ENCODE results near the gene ALG11. TPM values are rescaled to one million over a fixed set of nuclear protein-coding genes. Genes with fewer than 3 reads are reported as not detected.
"Not testable (repeated sequence)": the region's sequence is repeated elsewhere in the genome, so short reads cannot be mapped to it uniquely, and the experiment has no call there.

The ALG11 gene
- total RNA-seq, 1 donor from 2014 or later: 49.2 TPM

- peaks cover 19% of the 10 kb centered on the region for H3K4me1 Mint-ChIP-seq (ENCODE audit: low read depth)
- peaks cover 61% of the 10 kb centered on the region for H3K36me3 Mint-ChIP-seq (ENCODE audit: low read depth)
- H3K4me3 Mint-ChIP-seq (ENCODE audit: unreplicated experiment): no peak within 1 kb of the TSS
- TF ChIP-seq, protein P1, sequence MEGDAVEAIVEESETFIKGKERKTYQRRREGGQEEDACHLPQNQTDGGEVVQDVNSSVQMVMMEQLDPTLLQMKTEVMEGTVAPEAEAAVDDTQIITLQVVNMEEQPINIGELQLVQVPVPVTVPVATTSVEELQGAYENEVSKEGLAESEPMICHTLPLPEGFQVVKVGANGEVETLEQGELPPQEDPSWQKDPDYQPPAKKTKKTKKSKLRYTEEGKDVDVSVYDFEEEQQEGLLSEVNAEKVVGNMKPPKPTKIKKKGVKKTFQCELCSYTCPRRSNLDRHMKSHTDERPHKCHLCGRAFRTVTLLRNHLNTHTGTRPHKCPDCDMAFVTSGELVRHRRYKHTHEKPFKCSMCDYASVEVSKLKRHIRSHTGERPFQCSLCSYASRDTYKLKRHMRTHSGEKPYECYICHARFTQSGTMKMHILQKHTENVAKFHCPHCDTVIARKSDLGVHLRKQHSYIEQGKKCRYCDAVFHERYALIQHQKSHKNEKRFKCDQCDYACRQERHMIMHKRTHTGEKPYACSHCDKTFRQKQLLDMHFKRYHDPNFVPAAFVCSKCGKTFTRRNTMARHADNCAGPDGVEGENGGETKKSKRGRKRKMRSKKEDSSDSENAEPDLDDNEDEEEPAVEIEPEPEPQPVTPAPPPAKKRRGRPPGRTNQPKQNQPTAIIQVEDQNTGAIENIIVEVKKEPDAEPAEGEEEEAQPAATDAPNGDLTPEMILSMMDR (IDR thresholded peaks at IDR 0.05): no peak
- peaks cover 12% of the 10 kb centered on the region for H3K9me3 Mint-ChIP-seq (ENCODE audit: low read depth)
- H3K27ac Mint-ChIP-seq (ENCODE audit: unreplicated experiment): no peak within 1 kb of the TSS
- H3K27me3 Mint-ChIP-seq (ENCODE audit: low read depth): no peaks in the 10 kb centered on the region
- DNase-seq (ENCODE audit: low spot score): no peak
Measured at GRCh38 chr13:52024481-52024880, 12.3 kb downstream of the ALG11 start, which contains the start of gene UTP14C. UTP14C (plus strand) TSS chr13:52024691; CDS start chr13:52028805, 4,114 bp downstream.

DNA sequence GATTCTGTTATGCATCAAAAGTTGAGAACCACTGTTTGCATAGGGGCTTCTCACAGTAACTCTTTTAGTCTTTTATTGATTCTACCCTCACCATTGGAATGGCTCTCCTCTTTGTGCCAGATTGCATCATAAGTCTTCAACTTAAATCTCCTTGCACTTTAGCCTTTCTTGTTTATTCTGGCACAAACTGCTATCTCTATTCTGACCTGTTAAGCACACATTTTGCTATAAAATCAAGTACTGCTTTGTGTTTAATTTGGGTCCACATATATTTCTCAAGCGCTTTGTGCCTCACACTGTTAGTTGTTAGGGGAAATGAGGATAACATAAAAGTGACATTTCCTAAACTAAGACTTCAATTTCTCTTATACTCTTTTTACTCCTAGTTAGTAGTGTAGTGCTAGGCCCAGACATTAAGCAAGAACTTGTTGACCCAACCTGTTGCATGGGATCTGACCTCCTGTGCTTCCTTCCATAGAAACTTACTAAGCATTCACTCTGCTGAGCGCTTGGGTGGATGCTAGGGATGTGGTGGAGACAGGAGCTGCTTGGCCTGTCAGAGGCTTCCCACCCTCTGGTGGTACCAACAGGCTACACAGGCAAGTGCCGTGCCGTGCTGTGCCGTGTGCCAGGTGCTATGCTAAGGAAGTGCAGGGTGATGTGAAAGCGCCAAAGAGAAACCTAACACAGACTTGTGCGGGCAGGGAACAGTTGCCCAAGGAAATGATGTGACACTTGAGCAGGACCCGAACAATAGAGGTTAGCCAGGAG is 13.5 kb downstream of the ALG11 start:
- TF ChIP-seq, protein P1 (IDR thresholded peaks at IDR 0.05): no peak
- Mint-ChIP-seq H3K36me3 (ENCODE audit: low read depth) (peaks cover 56% of the 10 kb centered on the region), H3K27ac (ENCODE audit: unreplicated experiment) (no peak overlapping the region), H3K27me3 (ENCODE audit: low read depth) (no peaks in the 10 kb centered on the region), H3K4me1 (ENCODE audit: low read depth) (peaks cover 19% of the 10 kb centered on the region), H3K9me3 (ENCODE audit: low read depth) (peaks cover 14% of the 10 kb centered on the region), H3K4me3 (ENCODE audit: unreplicated experiment) (no peak overlapping the region)
- peak; percentile 82 for DNase-seq (ENCODE audit: low spot score)

- Mint-ChIP-seq H3K4me3 (ENCODE audit: unreplicated experiment) (no peak overlapping the region), H3K27me3 (ENCODE audit: low read depth) (no peaks in the 10 kb centered on the region), H3K4me1 (ENCODE audit: low read depth) (peaks cover 19% of the 10 kb centered on the region), H3K36me3 (ENCODE audit: low read depth) (peaks cover 52% of the 10 kb centered on the region), H3K27ac (ENCODE audit: unreplicated experiment) (no peak overlapping the region), H3K9me3 (ENCODE audit: low read depth) (peaks cover 14% of the 10 kb centered on the region)
- DNase-seq (ENCODE audit: low spot score): no peak
- TF ChIP-seq, protein P1 (IDR thresholded peaks at IDR 0.05): no peak
Measured at GRCh38 chr13:52026246-52026626, 14.0 kb downstream of the ALG11 start.

DNA sequence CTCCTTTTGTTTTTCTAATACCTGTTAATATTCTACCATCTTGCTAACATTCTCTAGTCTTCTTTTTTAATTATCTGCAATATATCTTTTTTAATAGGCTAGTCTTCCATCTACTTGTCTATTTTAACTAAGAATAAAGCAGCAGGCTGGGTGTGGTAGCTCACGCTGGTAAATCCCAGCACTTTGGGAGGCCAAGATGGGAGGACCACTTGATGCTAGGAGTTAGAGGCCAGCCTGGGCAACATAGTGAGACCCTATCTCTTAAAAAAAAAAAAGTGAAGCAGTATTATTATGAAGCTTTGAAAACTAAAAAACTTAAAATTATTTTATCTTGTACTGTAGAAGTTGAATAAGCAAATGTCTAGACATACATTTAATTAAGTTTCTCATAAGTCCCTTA is 15.6 kb downstream of the ALG11 start:
- Mint-ChIP-seq H3K4me1 (ENCODE audit: low read depth) (peaks cover 19% of the 10 kb centered on the region), H3K9me3 (ENCODE audit: low read depth) (peaks cover 14% of the 10 kb centered on the region), H3K27ac (ENCODE audit: unreplicated experiment) (no peak overlapping the region), H3K27me3 (ENCODE audit: low read depth) (no peaks in the 10 kb centered on the region), H3K4me3 (ENCODE audit: unreplicated experiment) (no peak overlapping the region), H3K36me3 (ENCODE audit: low read depth) (peaks cover 49% of the 10 kb centered on the region)
- TF ChIP-seq, protein P1 (IDR thresholded peaks at IDR 0.05): no peak
- no peak for DNase-seq (ENCODE audit: low spot score)

DNA sequence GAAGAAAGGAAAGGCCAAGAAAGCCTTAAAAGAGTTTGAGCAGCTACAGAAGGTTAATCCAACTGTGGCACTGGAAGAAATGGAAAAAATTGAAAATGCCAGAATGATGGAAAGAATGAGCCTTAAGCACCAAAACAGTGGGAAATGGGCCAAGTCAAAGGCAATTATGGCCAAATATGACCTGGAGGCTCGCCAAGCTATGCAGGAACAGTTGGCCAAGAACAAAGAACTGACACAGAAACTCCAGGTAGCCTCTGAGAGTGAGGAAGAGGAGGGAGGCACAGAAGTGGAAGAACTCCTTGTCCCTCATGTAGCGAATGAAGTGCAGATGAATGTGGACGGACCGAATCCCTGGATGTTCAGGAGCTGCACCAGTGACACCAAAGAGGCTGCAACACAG is 17.4 kb downstream of the ALG11 start:
- no peak for DNase-seq (ENCODE audit: low spot score)
- Mint-ChIP-seq H3K27me3 (ENCODE audit: low read depth) (no peaks in the 10 kb centered on the region), H3K4me1 (ENCODE audit: low read depth) (peaks cover 19% of the 10 kb centered on the region), H3K4me3 (ENCODE audit: unreplicated experiment) (no peak overlapping the region), H3K9me3 (ENCODE audit: low read depth) (peaks cover 14% of the 10 kb centered on the region), H3K27ac (ENCODE audit: unreplicated experiment) (no peak overlapping the region), H3K36me3 (ENCODE audit: low read depth) (peaks cover 43% of the 10 kb centered on the region)
- TF ChIP-seq, protein P1 (IDR thresholded peaks at IDR 0.05): no peak

GRCh38 chr13:52030401-52030800 is 18.2 kb downstream of the ALG11 start:
- not testable (repeated sequence) for H3K27me3 Mint-ChIP-seq (ENCODE audit: low read depth); DNase-seq (ENCODE audit: low spot score); H3K4me3 Mint-ChIP-seq (ENCODE audit: unreplicated experiment); H3K27ac Mint-ChIP-seq (ENCODE audit: unreplicated experiment)
- Mint-ChIP-seq H3K4me1 (ENCODE audit: low read depth) (peaks cover 15% of the 10 kb centered on the region), H3K36me3 (ENCODE audit: low read depth) (peaks cover 35% of the 10 kb centered on the region), H3K9me3 (ENCODE audit: low read depth) (peaks cover 14% of the 10 kb centered on the region)
